GM12892 (cell line): Measurements from ENCODE around the gene CLIC4.

Experiments
- POLR2A ChIP-seq: IDR thresholded peaks from 2 replicates; pipeline ENCODE4 v1.6.1; 2011; ENCODE audit warnings: low read depth, low read length, control low read depth
- POLR2AphosphoS5 ChIP-seq: IDR thresholded peaks from 2 replicates; pipeline ENCODE4 v1.6.1; 2011; ENCODE audit warnings: low read depth, low read length, control low read depth
- TAF1 ChIP-seq: IDR thresholded peaks from 2 replicates; pipeline ENCODE4 v1.6.1; 2011; ENCODE audit warnings: low read depth, mild to moderate bottlenecking, control low read depth, low read length, borderline replicate concordance

DNA sequence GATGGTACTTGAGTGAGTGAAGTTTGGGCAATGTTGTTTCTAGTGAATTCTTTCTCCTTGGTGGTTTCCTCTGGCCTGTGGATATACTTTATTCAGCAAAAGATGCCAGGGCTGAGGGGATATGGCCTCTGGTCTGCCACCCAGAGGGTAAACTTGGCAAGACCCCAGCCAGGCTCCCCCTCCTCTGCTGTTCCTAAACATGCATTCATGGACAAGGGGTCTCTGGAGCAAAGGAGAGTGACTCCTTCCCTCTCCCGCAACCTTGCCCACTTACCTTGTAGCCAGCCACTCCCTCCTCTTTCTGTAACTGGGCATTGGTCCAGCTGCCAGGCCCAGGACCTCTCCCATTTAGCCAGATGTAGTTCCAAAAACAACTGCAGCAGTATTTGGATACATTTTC lies 141.0 kb downstream of the CLIC4 start:
- TF ChIP-seq POLR2A (no peak), TAF1 (no peak), POLR2AphosphoS5 (no peak)
